SU-DHL-6 (cell line): Measurements from ENCODE around the gene SIK3.

Experiments used
- EZH2phosphoT487 ChIP-seq: fragments of 200-600 bp; sonication (generic), shearing (Covaris generic); conservative IDR thresholded peaks from 2 replicates; pipeline ENCODE4 v1.6.1; 2018; ENCODE audit warnings: mild to moderate bottlenecking, antibody characterized with exemption, low read length, moderate library complexity, mixed read lengths
- TF ChIP-seq, protein P1 (sequence below): fragments of 200-600 bp; sonication (generic); IDR thresholded peaks from one replicate; pipeline ENCODE4 v1.5.1; 2017; ENCODE audit warnings: antibody characterized with exemption, mild to moderate bottlenecking, low read length, moderate library complexity; ENCODE audit not compliant: insufficient read depth, poor library complexity, severe bottlenecking

DNA sequence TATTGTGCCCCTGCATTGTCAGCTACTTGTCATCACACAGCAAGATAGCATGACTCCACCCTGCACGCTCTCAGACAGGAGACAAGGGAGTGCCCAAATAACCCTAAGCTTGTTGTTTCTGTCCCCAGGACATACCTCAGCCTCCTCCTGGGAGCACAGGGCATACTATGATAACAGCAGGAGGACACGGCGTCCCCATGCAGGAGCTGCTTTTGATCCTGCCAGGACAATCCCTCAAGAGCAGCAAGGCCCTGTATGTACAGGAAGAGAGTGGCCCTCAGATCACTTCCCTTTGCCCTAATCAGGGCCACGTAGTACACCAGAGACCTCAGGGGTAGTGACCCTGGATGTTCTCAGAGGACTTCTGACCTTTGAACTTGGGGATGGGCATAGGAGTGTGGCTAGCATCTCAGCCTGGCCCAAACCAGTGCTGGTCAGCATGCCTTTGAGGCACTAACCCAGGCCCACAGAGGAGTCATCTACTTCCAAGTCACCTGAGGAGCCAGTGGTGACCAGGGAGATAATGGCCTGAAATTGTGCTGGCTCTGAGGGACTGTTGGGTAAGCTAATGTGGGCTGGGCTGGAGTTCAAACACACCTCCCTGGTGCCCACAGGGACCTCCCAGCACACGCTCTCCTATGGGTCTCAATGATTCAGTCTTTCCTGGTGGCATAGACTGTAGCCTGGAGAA is 284.3 kb downstream of the SIK3 start:
- TF ChIP-seq, protein P1, sequence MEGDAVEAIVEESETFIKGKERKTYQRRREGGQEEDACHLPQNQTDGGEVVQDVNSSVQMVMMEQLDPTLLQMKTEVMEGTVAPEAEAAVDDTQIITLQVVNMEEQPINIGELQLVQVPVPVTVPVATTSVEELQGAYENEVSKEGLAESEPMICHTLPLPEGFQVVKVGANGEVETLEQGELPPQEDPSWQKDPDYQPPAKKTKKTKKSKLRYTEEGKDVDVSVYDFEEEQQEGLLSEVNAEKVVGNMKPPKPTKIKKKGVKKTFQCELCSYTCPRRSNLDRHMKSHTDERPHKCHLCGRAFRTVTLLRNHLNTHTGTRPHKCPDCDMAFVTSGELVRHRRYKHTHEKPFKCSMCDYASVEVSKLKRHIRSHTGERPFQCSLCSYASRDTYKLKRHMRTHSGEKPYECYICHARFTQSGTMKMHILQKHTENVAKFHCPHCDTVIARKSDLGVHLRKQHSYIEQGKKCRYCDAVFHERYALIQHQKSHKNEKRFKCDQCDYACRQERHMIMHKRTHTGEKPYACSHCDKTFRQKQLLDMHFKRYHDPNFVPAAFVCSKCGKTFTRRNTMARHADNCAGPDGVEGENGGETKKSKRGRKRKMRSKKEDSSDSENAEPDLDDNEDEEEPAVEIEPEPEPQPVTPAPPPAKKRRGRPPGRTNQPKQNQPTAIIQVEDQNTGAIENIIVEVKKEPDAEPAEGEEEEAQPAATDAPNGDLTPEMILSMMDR, result no peak
- no peak for TF ChIP-seq EZH2phosphoT487
